Left colon (tissue), 2 donors: Measurements from ENCODE around the gene AUTS2. TPM values are rescaled to one million over a fixed set of nuclear protein-coding genes. Genes with fewer than 3 reads are reported as not detected.

Experiments used
- ATAC-seq: fragments of 200-7000 bp; cut with Tn5 transposase; one replicate; pipeline ENCODE4 v1.9.1; 2020; ENCODE audit warnings: mild to moderate bottlenecking, moderate library complexity
- DNase-seq, 2 donors: peaks; one replicate each; pipeline ENCODE4 v3.0.0-alpha.2; 2020
- intact Hi-C, 2 donors: fragments of 100-400 bp; cut with DNase I in 1 of 2; cut with micrococcal nuclease in 1 of 2; formaldehyde crosslinking; loops; one replicate each; pipeline versions ENCODE4 v1.11.2 to v1.14.0; 2022; cut with DNase I, micrococcal nuclease
- total RNA-seq, 2 donors: library from RNA; stranded (reverse); fragmentation: NEBNext Ultra II Directional; extraction: Animal tissue kit (Norgen Biotek cat#: 25700); gene quantifications; one replicate each; pipeline ENCODE4 v1.2.1, GENCODE V29; 2021
- donor health status: DM: no; HTN: no; CAD: no.
- donor health status: DM: yes; HTN: yes; CAD: no.

Gene AUTS2
- total RNA-seq, 2 donors from 2014 or later: 43.3 to 44.2 TPM

DNA sequence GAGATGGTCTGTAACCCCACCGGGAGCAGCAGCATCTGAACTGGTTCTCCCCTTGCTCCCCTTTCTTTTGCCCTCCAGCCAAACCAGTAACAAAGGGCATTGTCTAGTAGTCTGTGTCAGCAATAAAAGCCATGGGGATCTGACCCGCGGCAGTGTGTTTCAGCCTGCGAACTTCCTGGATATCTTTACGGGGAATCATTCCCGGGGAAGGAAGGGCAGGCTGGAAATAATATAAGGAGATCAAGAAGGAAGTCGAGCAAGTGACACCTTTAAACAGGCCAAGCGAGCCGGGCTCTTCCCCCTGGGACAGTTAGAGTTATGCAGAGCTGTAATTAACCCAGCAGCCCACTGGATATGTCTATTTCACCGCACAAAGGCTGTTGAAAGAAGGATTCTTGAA is 872.5 kb downstream of the AUTS2 start:
- peak; percentile 40 to 48 for DNase-seq
- peak; percentile 87 for ATAC-seq
- intact Hi-C loops: no loop called here

DNA sequence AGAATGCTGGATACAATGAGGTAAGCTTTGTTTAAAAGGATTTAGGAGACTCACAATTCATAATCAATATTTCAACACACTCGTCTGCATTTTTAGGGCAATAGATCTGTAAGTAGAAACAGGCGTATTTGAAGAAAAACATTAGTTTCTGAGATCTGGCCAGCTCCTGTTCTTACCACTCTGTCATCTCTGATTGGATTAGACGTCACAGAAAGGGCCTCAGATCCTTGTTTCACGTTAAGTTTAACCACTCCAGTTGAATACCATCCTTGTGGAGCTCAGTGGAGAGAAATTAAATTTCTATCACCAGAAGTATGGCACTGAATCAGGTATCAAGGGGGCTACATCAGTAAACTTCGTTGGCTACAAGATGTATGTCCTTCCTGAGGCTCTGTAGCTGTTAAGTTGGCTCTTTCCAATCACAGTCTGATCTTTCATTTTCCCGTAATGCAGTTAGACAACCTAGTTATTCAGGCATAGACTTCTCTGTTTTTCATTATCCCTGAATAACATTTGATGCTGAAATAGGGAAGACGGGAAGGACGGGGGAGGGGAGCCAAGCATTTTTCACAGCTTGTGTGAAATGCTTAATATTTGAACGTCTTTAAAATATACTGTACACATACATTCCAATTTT is 874.4 kb downstream of the AUTS2 start:
- no peak for ATAC-seq
- no peak for DNase-seq
- intact Hi-C loops: no loop called here

DNA sequence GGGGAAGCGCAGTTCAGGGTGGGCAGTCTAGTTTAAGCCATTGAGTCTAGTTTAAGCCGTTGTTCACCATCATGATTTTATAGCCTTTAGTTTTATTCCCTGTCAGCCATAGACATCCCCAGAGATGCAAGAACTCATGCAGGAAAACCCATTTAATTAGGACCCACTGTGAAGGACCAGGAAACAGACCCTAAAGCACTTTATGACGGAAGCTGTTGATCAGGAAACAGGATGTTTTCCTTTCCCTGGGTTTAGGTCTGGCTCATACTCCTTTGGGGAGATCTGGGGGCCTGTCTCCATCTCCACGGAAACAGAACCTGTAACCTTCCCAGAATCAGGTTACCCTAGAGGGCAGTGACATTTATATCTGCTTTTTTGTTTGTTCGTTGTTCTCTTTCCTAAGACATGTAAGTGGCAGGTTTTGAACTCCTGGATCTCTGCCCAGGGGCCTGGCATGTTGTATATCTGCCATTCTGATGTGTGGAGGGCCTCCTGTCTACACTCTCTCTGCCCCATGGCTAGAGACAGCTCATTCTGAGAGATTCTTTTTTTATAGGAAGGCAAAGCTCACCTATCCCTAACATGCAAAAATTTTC is 876.5 kb downstream of the AUTS2 start:
- no peak for ATAC-seq
- no peak for DNase-seq
- intact Hi-C loops: no loop called here

DNA sequence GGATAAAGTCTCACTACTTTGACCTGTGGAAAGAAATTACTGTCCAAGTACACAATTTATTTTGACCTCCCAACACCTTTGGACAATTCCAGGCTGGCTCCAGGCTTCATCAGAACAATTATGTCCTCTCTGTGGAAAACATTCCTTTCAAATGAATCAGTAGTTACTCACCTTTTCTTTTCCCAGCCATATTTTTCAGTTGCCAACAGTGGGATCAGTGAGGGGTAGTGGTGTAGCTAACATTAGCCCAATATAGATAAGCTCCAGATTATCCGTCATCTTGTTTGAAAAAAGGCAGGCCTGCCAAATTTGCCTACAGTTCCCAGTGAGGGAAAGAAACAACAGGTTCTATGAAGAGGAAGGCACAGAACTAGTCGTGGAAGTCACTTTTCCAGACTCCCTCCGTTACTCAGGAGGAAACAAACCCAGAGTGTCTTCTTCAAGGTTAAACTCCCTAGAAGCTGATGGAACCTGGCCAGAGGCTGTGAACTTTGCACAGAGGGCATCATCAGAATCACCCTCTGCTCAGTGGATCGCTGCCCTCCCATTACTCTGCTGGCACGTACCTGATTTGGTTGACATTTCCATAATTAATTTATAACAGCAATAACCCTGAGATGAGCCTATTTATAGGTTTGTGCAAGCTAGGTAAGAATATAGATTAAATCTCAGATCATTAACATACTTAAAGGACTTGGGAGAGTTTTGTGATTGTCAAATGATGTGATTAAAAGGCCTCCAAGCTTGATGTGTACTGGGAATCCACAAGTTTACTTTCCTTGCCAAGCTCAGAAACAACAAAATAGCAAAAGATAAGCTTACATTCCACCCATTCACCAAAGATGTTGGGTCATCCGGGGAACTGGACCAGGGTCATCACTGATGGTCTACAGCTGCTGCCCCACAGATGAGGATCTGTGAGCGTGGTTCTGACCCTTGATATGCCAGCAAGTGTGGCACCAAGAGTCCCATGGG is 879.0 kb downstream of the AUTS2 start:
- peak; percentile 80 for ATAC-seq
- intact Hi-C loops: no loop called here
- DNase-seq: no peak

DNA sequence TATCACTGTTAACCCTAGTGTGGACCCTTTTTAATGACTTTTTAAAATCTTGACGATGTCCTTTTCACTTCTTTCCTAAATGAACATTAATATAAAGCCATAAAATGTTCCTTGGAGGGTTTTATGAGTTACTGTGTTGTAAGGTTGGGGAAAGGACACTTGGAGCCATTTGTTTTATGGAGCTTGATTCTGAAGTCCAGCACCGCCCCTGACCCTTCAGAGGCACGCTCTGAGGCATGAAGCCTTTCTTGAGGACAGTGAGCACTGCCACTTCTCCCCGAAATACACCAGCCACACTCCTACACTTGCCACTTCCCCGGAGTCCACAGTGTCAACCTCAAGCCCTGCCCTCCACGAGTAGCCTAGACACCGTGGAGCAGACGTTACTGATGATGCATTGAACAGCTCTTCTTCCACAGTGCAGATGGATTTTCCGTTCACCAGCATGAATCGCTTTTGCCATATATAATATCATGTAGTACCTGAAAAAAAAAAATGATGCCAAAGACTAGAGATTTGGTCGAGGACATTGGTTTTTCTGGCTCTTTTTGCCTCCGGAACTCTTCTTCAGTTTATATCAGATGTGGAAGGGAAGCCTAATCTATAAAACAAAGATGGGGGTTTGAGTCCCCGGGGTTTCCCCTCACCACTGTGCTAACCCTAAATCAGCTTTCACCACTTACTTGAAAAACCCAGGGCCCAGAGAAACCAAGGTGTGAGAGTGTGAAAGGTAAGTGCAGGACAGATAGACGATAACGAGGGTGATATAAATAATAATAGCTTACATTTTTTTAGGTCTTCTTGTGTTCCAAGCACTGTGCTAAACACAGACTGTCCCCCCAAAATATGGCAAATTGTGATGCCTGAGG is 881.1 kb downstream of the AUTS2 start:
- DNase-seq: peak in 1 of 2 donors; percentile 28
- peak; percentile 80 for ATAC-seq
- intact Hi-C loops: no loop called here

DNA sequence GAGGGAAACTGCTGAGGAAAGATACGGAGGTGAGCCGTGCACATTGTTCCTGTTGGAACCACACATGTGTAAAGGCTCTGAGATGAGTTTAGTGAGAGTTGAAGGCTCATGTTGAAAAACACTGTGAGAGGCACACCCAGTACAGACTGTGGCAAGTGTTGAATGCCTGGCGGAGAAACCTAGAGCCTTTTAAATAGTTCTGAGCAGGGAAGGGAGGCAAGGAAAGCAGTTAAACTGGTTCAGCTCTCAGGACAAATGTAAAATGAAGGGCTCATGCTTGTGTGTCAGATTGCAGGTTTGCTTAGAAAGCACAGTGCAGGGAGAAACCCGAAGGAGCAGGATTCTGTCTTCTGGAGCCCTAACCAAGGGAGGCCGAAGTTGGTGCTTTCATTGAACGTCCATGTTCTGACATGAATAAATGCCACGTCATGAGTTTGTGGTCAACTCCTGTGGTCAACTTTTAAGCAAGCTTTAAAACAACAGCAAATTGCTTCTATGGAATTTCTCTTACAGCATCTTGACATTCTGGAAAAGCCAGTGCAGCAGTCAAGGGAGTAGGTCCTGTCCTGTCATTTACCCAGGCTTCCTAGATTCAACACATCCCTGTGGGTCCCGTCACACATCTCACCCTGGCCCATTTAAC is 882.8 kb downstream of the AUTS2 start:
- DNase-seq (no peak), ATAC-seq (peak; percentile 35)
- intact Hi-C loops: no loop called here

DNA sequence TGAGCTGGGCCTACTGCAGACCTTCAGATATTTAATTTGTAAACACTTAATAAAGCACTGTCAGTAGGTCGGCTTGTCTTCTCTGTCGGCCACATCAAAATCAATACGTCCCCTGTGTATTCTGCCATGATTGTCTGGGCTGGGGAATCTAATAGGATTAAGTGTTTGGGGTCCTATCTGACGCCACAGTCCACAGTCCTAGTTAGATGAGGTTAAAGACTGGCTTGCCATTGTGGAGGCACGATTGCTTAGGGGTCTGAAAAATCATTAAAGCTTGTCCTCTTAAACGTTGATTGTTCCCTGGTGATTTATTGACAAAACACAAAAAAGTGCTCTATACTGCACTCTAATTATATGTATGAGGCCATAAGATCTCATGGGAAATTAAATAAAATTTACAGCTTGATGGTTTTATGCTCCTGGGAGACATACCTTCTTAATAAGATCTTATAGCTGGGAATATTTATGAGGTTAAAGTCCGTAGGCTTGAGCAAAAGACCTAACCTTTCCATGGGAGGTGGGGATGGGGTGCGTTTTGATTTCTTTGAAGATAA is 883.4 kb downstream of the AUTS2 start:
- ATAC-seq: no peak
- no peak for DNase-seq
- intact Hi-C loops: no loop called here

DNA sequence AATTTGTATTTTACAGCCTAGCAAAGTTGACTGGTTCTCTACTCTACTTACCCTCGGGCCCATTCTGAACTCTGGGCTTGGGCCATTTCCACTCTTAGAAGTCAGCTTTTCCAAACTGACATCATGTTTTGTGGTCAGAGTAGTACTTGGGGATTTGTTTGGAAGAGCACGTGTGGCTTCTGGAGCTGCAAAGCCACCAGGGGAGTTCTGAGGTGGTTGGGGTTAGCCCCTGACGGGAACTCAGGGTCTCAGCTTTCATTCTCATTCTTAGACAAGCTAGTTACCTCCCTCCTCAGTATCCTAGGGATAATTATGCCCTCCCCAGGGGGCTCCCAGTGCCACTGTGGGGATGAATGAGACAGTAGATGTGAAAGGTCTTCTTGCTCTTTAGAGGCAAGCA is 886.0 kb downstream of the AUTS2 start:
- no peak for ATAC-seq
- intact Hi-C loops: no loop called here
- DNase-seq: no peak

DNA sequence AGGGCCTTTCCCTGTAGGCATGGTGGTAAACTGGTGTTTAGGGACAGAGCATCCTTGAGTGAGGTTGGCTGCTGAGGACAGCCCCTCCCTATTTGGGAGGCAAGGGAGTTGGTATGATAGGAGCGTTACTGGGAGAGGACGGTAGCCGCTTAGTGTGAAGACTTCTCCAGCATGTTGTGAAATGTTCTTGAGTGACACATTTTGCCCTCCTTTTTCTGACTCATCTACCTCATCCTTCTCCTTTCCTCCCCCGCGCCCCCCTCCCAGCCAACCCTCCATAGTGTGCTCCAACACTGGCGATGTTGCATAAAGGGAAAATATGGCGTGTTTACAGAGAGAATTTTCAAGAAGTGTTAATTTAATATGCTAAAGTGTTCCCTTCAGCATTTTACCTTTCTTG is 888.7 kb downstream of the AUTS2 start:
- no peak for DNase-seq
- intact Hi-C loops: no loop called here
- ATAC-seq: no peak

DNA sequence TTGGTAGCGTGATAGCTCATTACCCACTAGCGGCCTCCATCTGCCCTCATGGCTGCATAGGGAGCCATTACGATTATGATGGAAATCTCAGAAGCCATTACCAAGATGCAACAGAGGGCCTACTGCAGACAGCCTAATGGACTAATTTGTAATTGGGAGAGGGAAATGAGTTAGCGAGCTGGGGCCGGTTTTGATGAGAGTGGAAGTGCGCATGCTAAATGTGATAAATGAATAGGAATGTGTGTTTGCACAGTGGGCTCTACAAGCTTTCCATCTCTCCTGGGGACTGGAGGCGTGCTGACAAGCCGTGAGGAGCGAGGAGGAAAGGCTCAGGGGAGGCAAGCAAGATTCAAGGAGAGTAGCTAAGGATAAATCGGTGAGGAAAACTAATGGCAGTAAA is 889.2 kb downstream of the AUTS2 start:
- ATAC-seq: no peak
- intact Hi-C loops: no loop called here
- DNase-seq: no peak

DNA sequence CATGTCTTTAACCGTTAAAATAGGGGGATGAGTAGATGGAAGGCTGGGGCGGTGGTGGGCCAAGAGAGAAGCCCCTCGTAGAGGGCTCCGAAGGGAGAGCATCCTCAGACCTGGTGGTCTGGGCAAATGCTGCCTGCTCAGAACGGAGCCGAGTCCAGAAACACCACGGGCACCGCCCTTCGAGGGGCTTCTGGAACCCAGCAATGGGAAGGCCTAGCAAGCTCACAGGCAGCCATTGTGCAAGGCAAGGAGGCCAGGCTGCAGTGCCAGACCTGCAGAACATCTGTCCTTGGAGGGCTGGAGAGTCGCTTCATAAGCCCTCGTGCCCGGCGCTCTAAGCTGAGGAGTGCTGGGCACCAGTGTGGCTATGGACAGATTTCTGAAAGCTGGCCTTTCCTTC is 889.6 kb downstream of the AUTS2 start:
- DNase-seq (no peak), ATAC-seq (no peak)
- intact Hi-C loops: no loop called here

DNA sequence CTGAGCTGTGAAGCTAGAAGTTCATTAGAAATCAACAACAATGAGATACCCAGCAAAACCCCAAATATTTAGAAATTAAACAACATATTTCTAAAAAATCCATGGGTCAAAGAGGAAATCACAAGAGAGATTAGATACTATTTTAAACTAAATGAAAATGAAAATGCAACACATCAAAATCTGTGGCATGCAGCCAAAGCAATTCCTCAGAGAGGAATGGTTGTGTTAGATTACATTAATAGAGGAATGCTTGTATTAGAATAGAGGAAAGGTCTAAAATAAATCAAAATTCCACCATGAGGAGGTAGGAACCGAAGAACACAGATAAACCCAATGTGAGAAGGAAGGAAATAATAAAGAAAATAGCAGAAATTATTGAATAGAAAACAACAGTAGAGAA is 891.5 kb downstream of the AUTS2 start:
- ATAC-seq: no peak
- DNase-seq: no peak
- intact Hi-C loops: no loop called here

DNA sequence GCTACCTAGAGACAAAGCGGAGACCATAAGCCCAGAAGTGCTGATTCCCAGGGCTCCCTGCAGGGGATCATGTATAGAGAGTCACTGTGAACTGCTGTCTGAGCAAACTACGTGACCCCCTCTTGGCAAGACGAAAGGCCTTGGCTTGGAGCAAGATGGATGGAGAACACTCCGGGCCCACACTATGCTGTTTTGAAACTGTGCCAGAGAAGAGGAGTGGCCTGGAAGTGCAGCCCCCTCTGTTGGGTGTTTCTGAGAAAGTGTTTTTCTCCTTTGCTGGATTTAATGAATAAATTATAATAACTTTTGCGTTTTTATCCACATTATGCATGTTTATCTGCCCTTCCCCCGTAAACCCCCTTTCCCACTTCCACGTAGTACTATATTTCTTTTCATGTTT is 894.4 kb downstream of the AUTS2 start:
- intact Hi-C loops: no loop called here
- DNase-seq (no peak), ATAC-seq (no peak)

DNA sequence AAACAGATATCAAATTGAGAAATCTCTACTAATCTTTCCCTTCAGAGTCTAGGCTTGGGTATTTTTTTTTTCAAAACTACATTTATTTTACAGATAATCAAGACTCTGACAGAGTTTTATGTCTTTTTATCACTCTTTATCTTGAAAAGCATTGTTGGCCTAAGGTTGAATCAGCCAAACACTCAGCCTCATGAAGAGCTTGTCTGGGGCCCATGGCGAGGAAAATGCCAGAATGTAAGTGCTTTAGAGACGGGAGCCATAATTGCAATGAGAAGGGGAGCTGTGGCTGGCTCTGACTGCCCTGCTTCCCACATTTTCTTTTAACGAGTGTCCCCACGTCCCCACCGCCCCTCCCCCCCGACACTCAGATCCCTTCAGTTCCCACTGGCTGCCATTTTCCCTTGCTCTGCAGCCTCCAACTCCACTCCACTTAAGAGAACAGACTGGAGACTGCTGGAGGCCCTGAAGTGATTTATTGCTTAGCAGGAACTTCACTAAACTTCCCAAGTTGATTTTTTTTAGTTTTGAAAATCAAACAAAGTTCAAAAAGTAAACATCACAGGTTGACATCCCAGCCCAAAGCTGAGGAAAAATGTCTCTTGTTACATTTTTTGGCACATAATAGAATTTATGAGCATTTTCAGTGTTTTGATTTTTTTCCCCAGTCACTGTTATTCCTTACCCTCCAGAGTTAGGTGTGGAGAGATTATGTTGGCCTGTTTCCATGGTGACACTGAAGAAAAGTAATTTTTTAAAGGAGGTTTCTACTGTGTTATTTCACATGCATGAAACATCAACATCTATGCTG is 896.2 kb downstream of the AUTS2 start:
- DNase-seq (no peak), ATAC-seq (no peak)
- intact Hi-C loops: no loop called here

DNA sequence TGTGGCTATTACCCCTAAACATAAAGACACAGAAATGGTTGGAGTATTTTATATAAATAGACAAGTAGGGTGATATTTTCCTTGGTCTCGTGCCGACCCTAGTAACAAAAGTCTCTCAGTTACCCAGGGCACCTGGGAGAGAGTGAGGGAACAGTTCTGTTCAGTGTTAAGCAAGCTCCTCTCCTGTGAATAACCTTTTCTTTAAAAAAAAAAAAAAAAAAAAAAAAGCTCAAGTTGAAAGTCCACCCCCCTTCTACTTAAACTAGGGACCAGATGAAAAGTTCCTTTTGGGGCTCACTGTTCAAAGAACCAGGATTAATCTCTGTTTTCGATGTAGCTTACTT is 896.7 kb downstream of the AUTS2 start:
- no peak for DNase-seq
- intact Hi-C loops: no loop called here
- no peak for ATAC-seq

DNA sequence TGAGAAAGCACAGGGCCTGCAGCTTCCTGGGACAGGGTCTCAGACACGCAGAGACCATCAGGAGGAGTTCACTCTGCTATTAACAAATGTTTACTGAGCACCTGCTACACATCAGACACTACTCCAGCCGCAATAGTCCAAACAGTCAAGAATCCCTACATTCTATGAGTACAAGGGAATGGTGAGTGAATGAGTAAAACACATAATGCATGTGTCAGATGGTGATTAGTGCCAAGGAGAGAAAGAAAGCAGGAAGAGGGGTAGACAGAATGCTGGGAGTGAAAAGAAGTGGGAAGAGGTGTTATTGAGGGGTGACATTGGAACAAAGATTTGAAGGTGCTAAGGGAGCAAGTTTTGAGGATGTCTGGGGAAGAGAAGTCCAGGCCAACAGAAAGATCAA is 899.5 kb downstream of the AUTS2 start:
- intact Hi-C loops: no loop called here
- DNase-seq (no peak), ATAC-seq (no peak)

DNA sequence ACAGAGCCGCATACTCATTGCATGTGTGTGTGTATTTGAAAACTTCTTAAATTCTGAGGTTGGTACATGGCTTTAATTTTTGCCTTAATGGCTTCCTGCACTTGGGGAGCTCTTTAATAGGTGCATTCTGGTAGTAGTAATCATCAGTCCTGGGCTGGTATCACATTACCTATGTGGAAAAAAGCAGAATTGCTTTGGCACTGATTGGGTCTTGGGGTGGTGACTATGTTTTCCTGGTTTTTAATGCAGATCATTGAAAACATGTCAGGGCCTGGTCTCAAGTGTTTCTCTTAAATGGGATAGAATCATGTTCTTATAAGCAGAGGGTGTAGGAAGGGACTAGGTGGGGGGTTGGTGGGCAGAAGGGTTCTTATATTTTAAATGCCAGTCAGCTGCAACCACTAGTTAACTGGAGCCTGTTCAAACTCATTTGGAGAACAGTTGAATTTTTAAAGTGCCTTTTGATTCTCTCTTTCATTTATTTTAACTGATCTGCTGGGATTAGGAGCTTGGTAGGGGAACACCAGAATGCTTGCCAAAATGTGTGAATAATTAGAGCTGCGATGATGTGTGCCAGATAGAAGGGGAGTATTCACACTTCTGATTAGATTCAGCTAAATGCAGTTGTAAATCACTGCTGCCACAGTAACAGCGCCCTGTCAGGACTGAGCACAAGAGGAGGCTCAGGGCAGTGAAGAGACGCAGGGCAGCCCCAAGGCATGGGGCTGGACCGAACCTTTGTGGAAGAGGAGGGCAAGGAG is 900.1 kb downstream of the AUTS2 start:
- ATAC-seq (no peak), DNase-seq (no peak)
- intact Hi-C loops: no loop called here
